LNCaP clone FGC (cell line): ENCODE data around the gene PLXNB3.

ENCODE experiments used
- DNase-seq: peaks from one replicate; pipeline ENCODE4 v3.0.0-alpha.2; 2011; ENCODE audit warnings: low read depth
- H3K4me3 ChIP-seq: 2 replicates; pipeline ENCODE4 v1.5.1; 2011; ENCODE audit warnings: mild to moderate bottlenecking, low read depth, low read length, control low read depth
- TF ChIP-seq, protein P1 (sequence below): IDR thresholded peaks from 2 replicates; pipeline ENCODE4 v1.5.1; 2012; ENCODE audit warnings: mild to moderate bottlenecking; ENCODE audit not compliant: control insufficient read depth, insufficient read depth; ENCODE audit errors: extremely low read depth

The PLXNB3 gene

DNA sequence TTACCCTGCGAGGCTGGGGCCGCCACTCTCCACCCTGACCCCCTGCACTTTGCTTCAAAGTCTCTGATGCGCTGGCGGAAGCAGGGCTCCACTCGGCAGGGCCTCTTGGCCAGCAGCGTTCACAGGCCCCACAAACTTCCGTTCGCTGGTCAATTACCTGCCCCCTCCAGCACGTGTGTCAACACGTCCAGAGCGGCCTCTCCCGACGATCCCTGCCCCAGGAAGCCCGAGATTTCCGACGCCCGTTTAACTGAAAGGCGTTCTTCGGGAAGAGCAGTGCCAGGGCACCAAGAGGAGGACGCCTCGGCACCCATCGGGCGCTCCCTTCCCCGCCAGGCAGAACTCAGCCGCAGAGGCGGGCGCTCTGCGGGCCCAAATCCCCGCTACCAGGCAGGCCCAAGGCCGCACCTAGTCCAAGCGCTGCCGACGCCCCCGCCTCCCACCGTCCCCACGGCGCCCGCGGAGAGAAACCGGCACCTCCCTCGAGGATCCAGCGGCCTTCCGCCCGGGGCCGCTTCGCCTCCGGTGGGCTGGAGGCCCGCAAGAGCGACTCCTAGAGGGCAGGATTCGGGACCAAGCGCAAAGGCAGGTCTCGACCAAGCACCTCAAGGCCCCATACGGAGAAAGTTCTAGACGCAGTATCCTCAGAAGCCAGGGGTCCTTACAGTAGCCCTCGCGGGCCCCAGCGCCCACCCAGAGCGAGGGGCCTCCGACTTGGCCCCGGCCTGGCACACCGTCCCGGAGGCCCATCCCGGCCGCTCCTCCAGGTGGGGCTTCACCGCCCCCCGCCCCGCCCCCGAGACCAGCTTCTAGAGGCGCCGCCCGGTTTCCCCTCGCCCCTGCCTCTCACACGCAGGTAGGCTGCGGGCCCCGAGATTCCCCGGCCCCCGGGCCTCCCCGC, 40.4 kb upstream of the PLXNB3 start:
- no peak for DNase-seq
- H3K4me3 ChIP-seq = peak overlapping the region; percentile 71

DNA sequence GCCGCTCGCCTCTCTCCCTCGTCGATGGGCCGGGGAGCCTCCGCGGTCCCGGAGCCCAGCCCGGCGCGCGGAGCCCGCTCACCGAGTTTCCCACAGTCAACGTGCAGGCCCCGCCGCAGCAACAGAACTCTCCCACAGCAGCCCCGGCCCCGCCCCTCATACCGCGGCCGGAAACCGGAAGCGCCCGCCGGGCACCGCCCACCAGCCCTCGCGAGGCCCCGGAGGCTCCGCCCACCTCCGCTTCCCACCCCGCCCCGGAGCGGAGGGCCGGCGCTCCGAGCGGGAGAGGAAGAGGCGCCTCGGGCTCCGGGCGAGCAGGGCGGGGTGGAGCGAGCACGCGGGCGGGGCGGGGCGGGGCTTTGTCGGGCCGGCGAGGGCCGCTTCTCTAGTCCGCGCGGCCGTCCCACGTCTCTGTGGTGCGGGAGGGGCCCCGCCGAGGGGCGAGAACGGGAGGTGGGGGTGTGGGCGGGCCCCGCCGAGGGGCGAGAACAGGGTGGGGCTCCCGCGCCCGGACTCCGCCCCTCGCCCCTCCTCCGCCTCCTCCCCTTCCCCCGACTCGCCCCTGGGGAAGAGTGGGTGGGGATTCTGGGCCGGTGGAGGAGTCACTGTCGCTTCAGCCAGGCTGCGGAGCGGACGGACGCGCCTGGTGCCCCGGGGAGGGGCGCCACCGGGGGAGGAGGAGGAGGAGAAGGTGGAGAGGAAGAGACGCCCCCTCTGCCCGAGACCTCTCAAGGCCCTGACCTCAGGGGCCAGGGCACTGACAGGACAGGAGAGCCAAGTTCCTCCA, 39.6 kb upstream of the PLXNB3 start, which contains the start of the genes ABCD1 and BCAP31:
ABCD1 (plus strand) TSS at position 605 of the 787 bp plus-strand sequence. CDS start 411 bp downstream, outside the sequence.
BCAP31 (minus strand) TSS at position 136 of the 787 bp plus-strand sequence. CDS start 1,143 bp downstream, outside the sequence.
- DNase-seq = no peak
- H3K4me3 ChIP-seq = peak within 1 kb of the TSS; percentile 71
- TF ChIP-seq, protein P1, sequence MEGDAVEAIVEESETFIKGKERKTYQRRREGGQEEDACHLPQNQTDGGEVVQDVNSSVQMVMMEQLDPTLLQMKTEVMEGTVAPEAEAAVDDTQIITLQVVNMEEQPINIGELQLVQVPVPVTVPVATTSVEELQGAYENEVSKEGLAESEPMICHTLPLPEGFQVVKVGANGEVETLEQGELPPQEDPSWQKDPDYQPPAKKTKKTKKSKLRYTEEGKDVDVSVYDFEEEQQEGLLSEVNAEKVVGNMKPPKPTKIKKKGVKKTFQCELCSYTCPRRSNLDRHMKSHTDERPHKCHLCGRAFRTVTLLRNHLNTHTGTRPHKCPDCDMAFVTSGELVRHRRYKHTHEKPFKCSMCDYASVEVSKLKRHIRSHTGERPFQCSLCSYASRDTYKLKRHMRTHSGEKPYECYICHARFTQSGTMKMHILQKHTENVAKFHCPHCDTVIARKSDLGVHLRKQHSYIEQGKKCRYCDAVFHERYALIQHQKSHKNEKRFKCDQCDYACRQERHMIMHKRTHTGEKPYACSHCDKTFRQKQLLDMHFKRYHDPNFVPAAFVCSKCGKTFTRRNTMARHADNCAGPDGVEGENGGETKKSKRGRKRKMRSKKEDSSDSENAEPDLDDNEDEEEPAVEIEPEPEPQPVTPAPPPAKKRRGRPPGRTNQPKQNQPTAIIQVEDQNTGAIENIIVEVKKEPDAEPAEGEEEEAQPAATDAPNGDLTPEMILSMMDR = no peak

More for the DNA sequence above, 40.4 kb upstream of the PLXNB3 start:
- TF ChIP-seq, protein P1 = peak; percentile 33

DNA sequence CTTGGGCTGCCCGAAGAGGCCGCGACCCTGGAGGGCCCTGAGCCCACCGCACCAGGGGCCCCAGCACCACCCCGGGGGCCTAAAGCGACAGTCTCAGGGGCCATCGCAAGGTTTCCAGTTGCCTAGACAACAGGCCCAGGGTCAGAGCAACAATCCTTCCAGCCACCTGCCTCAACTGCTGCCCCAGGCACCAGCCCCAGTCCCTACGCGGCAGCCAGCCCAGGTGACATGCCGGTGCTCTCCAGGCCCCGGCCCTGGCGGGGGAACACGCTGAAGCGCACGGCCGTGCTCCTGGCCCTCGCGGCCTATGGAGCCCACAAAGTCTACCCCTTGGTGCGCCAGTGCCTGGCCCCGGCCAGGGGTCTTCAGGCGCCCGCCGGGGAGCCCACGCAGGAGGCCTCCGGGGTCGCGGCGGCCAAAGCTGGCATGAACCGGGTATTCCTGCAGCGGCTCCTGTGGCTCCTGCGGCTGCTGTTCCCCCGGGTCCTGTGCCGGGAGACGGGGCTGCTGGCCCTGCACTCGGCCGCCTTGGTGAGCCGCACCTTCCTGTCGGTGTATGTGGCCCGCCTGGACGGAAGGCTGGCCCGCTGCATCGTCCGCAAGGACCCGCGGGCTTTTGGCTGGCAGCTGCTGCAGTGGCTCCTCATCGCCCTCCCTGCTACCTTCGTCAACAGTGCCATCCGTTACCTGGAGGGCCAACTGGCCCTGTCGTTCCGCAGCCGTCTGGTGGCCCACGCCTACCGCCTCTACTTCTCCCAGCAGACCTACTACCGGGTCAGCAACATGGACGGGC, 38.8 kb upstream of the PLXNB3 start:
- H3K4me3 ChIP-seq = peak overlapping the region; percentile 62
- TF ChIP-seq, protein P1 = no peak
- DNase-seq = no peak

DNA sequence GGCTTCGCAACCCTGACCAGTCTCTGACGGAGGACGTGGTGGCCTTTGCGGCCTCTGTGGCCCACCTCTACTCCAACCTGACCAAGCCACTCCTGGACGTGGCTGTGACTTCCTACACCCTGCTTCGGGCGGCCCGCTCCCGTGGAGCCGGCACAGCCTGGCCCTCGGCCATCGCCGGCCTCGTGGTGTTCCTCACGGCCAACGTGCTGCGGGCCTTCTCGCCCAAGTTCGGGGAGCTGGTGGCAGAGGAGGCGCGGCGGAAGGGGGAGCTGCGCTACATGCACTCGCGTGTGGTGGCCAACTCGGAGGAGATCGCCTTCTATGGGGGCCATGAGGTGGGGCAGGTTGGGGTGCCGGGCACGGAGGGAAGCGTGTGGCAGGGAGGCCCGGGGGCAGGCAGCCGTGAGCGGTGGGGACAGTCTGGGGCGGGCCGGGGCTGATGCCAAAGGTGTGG, 38.2 kb upstream of the PLXNB3 start:
- DNase-seq = no peak
- TF ChIP-seq, protein P1 = no peak
- peak overlapping the region; percentile 62 for H3K4me3 ChIP-seq

DNA sequence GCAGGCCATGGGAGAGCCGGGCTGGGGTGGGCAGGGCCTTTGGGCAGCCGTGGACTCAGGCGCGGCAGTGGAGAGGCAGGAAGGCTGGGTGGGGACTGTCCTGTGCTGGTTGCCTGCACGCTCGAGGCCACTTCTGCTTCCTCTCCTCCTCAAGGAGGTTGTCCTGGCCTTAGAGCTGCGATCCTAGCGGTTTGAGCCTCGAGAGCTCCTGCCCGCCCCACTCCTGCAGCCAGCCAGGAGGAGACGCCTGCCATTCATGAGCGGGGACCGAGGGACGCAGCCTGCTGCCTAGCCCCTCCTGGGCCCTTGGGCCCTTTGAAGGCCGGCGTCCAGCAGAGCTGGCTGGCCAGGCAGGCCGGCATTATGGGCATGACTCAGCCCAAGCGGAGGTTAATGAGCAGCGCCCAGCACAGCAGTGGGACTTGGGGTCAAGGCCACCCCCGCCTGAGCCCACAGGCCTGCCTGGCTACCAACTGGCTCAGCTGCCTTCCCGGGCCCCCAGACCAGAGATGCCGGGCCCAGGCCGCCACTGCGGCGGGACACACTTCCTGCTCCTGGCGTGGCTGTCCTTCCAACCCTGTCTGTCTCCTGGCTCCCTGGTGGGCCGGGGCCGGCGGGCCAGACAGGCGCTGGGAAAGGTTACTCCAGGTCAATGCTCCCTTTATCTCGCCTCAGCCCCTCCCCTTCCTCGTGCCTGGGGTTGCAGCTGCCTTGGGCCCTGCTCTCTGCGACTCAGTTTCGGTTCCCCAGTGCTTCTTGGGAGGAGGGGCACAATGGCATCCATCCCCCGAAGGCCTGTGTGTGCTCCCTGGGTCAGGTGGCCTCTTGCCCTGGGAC, 37.5 kb upstream of the PLXNB3 start:
- no peak for DNase-seq
- peak overlapping the region; percentile 62 for H3K4me3 ChIP-seq
- TF ChIP-seq, protein P1 = no peak
